Measurements from ENCODE around the gene LIMS3.
"Not testable (repeated sequence)": the region's sequence is repeated elsewhere in the genome, so short reads cannot be mapped to it uniquely, and the experiment has no call there.

DNA sequence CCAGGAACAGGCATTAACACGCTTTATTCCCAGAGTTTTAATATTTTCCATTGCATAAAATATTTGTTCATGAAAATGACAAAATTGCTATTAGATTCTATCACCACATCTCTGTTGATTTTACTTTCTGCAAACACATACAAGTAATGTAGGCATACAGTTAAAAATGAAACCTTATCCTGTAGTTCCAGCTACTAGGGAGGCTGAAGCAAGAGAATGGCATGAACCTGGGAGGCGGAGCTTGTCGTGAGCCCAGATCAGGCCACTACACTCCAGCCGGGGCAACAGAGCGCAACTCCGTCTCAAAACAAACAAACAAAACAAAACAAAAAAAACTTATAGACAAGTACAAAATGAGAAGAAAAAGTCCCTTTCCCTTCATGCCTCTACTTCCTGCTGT, 38.0 kb downstream of the LIMS3 start:
- not testable (repeated sequence) for TF ChIP-seq EZH2 (IDR thresholded peaks at IDR 0.05; ENCODE audit: insufficient read depth, poor library complexity, severe bottlenecking); EZH2phosphoT487 (IDR thresholded peaks at IDR 0.05; ENCODE audit: insufficient read depth, low read depth)

All from GM23248 (cell line).